Measurements from ENCODE around the gene SURF4. TPM values are rescaled to one million over a fixed set of nuclear protein-coding genes. Genes with fewer than 3 reads are reported as not detected.

The SURF4 gene
- total and polyA plus RNA-seq, 2 experiments from 2014 or later, result 354 to 360 TPM

DNA sequence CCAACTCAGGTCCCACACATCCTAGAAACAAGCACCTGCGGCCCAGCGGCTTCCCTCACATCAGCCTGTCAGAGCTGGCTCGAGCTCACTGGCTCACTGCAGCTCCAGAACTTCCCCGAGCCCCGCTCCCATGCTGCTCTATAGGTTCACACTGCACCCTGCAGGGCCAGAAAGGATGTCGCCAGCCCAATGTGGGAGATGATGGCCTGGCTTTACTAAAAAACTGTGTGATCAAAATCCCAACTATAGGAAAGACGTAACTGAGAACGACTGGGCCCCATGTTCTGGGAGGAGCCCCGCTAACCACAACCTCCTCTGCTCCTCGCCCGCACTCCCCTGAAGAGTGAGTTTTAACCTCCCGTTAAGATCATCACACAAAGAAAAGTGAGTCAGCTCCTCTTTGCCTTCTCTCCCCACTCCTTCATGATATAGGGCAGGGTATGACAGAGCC is 4.6 kb downstream of the SURF4 start:
- no peak overlapping the region for H3K4me3 ChIP-seq
- WGBS (ENCODE audit: low lambda C conversion rate, missing lambda C conversion rate), result 80% methylated on average over 12 of the region's 12 CpGs
- H3K36me3 ChIP-seq (replicated peaks; ENCODE audit: insufficient read depth, low read depth), result no peaks in the 10 kb centered on the region

DNA sequence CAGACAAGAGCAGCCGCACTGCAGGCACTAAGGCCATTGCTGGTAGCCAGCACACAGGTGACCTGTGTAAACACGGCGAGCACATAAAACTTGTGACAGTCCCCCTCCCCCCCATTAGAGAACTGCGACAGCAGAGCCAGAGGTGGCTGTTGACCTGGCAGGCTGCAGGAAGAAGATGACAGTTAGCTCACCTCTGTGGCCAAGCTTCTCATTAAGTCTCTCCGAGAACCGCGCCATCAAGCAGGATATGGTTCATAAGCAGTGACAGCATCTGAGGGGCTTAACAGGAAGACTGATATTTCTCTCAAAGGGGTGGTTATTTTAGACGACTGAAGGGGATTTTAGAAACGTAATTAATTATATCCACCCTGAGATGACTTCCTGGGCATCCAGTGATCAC is 5.2 kb downstream of the SURF4 start:
- Histone ChIP-seq H3K27ac (peak overlapping the region; percentile 21), H3K4me2 (peak overlapping the region; percentile 88), H3K9me2 (replicated peaks; ENCODE audit: insufficient read depth) (no peaks in the 10 kb centered on the region), H3K36me3 (replicated peaks; ENCODE audit: insufficient read depth, low read depth) (no peaks in the 10 kb centered on the region), H2AFZ (no peak overlapping the region), H3K79me2 (peaks cover 100% of the 10 kb centered on the region), H4K20me1 (ENCODE audit: insufficient read depth, poor library complexity, severe bottlenecking) (peaks cover 94% of the 10 kb centered on the region), H3K4me1 (ENCODE audit: insufficient read depth) (peaks cover 38% of the 10 kb centered on the region), H3K9me3 (ENCODE audit: low read depth) (no peaks in the 10 kb centered on the region), H3K4me3 (no peak overlapping the region), H3K27me3 (no peaks in the 10 kb centered on the region)
- WGBS (ENCODE audit: low lambda C conversion rate, missing lambda C conversion rate), result 80% methylated on average over 9 of the region's 9 CpGs
- no peak for TF ChIP-seq EZH2phosphoT487 (IDR thresholded peaks at IDR 0.05; ENCODE audit: low read depth, severe bottlenecking, unreplicated experiment)
- TF ChIP-seq EZH2 (IDR thresholded peaks at IDR 0.05; ENCODE audit: borderline replicate concordance), result no peak
- TF ChIP-seq, protein P1, sequence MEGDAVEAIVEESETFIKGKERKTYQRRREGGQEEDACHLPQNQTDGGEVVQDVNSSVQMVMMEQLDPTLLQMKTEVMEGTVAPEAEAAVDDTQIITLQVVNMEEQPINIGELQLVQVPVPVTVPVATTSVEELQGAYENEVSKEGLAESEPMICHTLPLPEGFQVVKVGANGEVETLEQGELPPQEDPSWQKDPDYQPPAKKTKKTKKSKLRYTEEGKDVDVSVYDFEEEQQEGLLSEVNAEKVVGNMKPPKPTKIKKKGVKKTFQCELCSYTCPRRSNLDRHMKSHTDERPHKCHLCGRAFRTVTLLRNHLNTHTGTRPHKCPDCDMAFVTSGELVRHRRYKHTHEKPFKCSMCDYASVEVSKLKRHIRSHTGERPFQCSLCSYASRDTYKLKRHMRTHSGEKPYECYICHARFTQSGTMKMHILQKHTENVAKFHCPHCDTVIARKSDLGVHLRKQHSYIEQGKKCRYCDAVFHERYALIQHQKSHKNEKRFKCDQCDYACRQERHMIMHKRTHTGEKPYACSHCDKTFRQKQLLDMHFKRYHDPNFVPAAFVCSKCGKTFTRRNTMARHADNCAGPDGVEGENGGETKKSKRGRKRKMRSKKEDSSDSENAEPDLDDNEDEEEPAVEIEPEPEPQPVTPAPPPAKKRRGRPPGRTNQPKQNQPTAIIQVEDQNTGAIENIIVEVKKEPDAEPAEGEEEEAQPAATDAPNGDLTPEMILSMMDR (IDR thresholded peaks at IDR 0.05; ENCODE audit: poor library complexity), result no peak
- DNase-seq (ENCODE audit: low spot score), result no peak

More for the DNA sequence above, 4.6 kb downstream of the SURF4 start:
- Histone ChIP-seq H3K79me2 (peaks cover 94% of the 10 kb centered on the region), H3K27ac (peak overlapping the region; percentile 21), H3K4me1 (ENCODE audit: insufficient read depth) (peaks cover 38% of the 10 kb centered on the region), H3K4me2 (peak overlapping the region; percentile 88), H4K20me1 (ENCODE audit: insufficient read depth, poor library complexity, severe bottlenecking) (peaks cover 88% of the 10 kb centered on the region), H2AFZ (no peak overlapping the region), H3K9me2 (replicated peaks; ENCODE audit: insufficient read depth) (no peaks in the 10 kb centered on the region), H3K9me3 (ENCODE audit: low read depth) (no peaks in the 10 kb centered on the region), H3K27me3 (no peaks in the 10 kb centered on the region)
- TF ChIP-seq, protein P1 (IDR thresholded peaks at IDR 0.05; ENCODE audit: poor library complexity), result no peak
- TF ChIP-seq EZH2 (IDR thresholded peaks at IDR 0.05; ENCODE audit: borderline replicate concordance) (no peak), EZH2phosphoT487 (IDR thresholded peaks at IDR 0.05; ENCODE audit: low read depth, severe bottlenecking, unreplicated experiment) (no peak)
- no peak for DNase-seq (ENCODE audit: low spot score)

DNA sequence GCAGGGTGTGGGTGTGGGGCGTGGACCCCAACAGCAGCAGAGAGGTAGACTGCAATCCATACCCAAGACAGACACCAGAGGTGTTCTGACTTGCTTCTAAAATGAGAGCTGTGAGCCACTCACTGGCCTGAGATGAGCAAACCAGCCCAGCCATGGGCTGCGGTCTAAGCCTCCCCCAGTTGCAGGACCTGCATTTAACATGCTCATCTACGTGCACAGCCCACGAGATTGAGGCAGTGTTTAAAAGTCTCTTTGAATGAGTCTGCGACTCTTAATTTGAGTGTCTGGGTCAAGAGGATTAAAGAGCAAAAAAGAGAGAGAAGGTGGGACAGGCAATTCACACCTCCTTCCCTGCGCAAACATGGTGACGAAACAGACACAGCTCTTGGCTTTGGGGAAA is 5.9 kb downstream of the SURF4 start:
- peaks cover 100% of the 10 kb centered on the region for H3K79me2 ChIP-seq
- H3K27ac ChIP-seq, result peak overlapping the region; percentile 83
- H3K9me3 ChIP-seq (ENCODE audit: low read depth), result no peaks in the 10 kb centered on the region
- no peaks in the 10 kb centered on the region for H3K27me3 ChIP-seq
- TF ChIP-seq, protein P1 (IDR thresholded peaks at IDR 0.05; ENCODE audit: poor library complexity), result no peak
- no peak for TF ChIP-seq EZH2 (IDR thresholded peaks at IDR 0.05; ENCODE audit: borderline replicate concordance)
- TF ChIP-seq EZH2phosphoT487 (IDR thresholded peaks at IDR 0.05; ENCODE audit: low read depth, severe bottlenecking, unreplicated experiment), result no peak
- no peaks in the 10 kb centered on the region for H3K9me2 ChIP-seq (replicated peaks; ENCODE audit: insufficient read depth)
- no peak overlapping the region for H3K4me3 ChIP-seq
- no peaks in the 10 kb centered on the region for H3K36me3 ChIP-seq (replicated peaks; ENCODE audit: insufficient read depth, low read depth)
- 85% methylated on average over 7 of the region's 7 CpGs for WGBS (ENCODE audit: low lambda C conversion rate, missing lambda C conversion rate)
- H3K4me2 ChIP-seq, result peak overlapping the region; percentile 88
- no peak overlapping the region for H2AFZ ChIP-seq
- no peak for DNase-seq (ENCODE audit: low spot score)
- H4K20me1 ChIP-seq (ENCODE audit: insufficient read depth, poor library complexity, severe bottlenecking), result peaks cover 100% of the 10 kb centered on the region
- H3K4me1 ChIP-seq (ENCODE audit: insufficient read depth), result peaks cover 38% of the 10 kb centered on the region

Data from hepatocyte (in vitro differentiated cells).